Brain pericyte (primary cell): Measurements from ENCODE around the gene UTP18.
"Not testable (repeated sequence)": the region's sequence is repeated elsewhere in the genome, so short reads cannot be mapped to it uniquely, and the experiment has no call there.

ENCODE experiments used
- DNase-seq: peaks from one replicate; pipeline ENCODE4 v3.0.0-alpha.2; 2012; ENCODE audit warnings: low read depth, low spot score

The UTP18 gene

GRCh38 chr17:51260237-51261023 is at the start of gene UTP18:
TSS of gene UTP18 (plus strand) at chr17:51260546. CDS start at chr17:51260585, 39 bp downstream.
- DNase-seq = no peak

GRCh38 chr17:51214920-51215319 is 45.4 kb upstream of the UTP18 start:
- no peak for DNase-seq

DNA sequence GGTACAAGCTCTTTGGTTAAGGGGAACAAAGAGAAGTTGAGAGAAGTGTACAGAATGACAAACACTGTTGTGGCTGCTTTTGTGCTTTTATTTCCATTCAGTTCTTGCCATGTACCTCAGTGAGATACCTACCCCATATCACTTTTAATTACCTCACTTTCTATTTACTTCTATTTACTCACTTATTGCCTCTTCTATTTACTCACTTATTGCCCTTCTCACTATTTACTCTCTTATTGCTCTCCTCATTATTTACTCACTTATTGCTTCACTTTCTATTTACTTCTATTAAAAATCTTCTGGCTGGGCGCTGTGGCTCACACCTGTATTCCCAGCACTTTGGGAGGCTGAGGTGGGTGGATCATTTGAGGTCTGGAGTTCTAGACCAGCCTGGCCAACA is 42.4 kb upstream of the UTP18 start:
- no peak for DNase-seq

GRCh38 chr17:51221322-51221721 is 39.0 kb upstream of the UTP18 start:
- no peak for DNase-seq

- DNase-seq = no peak
Observed at GRCh38 chr17:51224402-51225262, 35.7 kb upstream of the UTP18 start.

GRCh38 chr17:51225523-51225922 is 34.8 kb upstream of the UTP18 start:
- not testable (repeated sequence) for DNase-seq

GRCh38 chr17:51228161-51228560 is 32.2 kb upstream of the UTP18 start:
- DNase-seq = no peak

- no peak for DNase-seq
Observed at GRCh38 chr17:51229889-51230288, 30.5 kb upstream of the UTP18 start.

DNA sequence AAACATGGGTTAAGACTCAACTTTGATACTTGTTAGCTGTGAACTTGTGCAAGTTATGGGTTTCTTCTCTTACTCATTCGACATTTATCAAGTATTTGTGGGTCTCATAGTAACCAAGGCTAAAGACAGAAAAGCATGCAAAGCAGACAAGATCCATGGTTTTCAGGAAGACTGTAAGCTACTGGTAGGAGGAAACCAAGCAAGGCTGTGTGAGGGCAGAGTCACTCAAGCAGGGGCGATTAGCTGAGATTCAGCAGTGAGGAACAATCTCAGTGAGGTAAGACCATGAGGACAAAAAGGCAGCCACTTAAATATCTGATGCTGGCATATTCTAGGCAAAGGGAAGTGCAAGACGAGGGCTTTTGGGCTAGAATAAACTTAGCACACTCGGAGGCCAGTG is 30.0 kb upstream of the UTP18 start:
- no peak for DNase-seq

GRCh38 chr17:51231999-51232398 is 28.3 kb upstream of the UTP18 start:
- DNase-seq = no peak

DNA sequence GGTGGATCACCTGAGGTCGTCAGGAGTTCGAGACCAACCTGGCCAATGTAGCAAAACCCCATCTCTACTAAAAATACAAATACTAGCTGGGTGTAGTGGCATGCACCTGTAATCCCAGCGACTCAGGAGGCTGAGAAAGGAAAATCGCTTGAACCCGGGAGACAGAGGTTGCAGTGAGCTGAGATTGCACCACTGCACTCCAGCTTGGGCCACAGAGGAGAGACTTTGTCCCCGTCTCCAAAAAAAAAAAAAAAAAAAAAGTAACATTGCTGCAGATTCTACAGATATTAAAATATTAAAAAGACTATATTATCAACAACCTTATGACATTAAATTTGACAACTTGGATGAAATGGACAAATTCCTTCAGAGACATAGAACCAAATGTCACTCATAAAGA is 26.2 kb upstream of the UTP18 start:
- no peak for DNase-seq

DNA sequence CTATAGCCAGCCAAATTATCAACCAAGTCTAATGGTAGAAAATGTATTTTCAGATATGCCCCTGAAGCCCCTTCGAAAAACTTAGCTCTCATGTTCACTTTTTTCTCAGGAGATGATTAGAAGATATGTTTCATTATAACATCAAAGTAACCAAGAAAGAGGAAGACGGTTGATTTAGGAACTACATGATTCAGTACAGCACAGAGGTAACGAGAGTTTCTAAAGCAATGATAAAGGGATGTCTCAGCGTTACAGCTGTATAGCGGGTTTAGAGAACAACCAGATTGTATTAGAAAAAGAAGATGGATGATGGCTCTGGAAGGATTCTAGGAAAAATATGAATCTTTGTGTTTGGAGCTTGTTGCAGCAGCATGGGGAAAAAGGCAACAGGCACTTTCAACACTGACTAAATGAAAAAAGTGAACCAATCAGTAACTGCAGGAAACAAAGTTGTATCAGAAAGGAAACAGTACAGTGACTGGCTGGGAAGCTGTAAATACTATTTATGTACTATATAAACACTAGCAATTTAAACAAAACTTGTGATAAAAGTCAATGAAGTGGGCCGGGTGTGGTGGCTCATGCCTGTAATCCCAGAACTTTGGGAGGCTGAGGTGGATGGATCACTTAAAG is 22.0 kb upstream of the UTP18 start:
- no peak for DNase-seq

DNA sequence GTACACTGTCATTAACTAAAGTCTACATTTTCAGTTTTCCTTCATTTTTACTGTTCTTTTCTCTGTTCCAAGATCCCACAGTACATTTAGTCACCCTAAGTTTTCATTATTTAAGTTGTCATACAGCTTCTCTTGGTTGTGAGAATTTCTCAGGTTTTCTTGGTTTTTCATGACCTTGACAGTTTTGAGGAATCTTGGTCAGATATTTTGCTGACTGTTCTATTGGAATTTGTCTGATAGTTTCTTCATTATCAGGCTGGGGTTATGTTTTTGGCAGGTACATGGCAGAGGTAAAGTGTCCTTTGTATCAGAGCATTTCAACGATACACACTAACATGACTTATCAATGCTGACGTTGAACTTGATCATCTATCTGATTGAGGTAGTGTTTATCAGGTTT is 20.1 kb upstream of the UTP18 start:
- no peak for DNase-seq

- DNase-seq = no peak
Observed at GRCh38 chr17:51244041-51244440, 16.3 kb upstream of the UTP18 start.

DNA sequence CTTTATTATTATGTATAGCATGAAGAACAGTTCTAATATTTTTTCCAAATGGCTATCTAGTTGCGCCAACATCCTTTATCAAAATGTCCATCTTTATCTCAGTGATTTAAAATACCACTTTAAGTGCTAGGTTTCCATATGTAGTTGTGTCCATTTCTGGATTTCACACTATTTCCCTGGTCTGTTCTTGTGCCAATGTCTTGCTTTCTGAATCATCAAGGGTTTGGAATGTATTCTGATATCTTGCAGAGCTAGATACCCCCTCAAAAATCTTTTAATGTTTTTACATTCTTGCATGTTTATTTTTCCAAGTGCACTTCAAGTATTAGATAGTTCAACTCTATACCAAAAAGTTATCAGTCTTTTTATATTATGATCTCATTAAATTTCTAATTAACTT is 14.8 kb upstream of the UTP18 start:
- DNase-seq = no peak

DNA sequence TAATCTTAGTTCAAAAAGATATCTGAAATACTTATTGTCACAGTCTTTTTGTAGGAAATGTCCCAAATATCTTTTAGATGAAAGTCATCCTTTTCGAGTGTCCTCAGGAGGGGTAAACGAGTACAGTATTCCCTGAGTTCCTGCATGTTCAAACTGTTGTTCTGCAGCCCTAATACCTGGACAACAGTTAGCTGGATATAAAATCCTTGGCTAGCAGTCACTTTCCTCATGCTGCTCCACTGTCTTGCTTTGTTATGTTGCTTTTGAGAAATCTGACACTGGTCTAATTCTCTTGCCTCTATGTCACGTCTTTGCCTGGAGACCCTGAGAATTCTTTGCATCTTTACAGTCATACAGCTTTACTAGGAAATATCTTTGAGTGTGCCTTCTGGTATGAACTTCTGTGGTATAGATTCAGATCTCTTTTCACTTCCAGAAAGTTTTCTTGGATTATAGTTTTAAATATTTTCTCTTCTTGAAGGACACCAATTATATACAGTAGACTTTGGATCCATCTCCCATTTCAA is 10.0 kb upstream of the UTP18 start:
- no peak for DNase-seq

- no peak for DNase-seq
Observed at GRCh38 chr17:51251010-51251409, 9.3 kb upstream of the UTP18 start.

DNA sequence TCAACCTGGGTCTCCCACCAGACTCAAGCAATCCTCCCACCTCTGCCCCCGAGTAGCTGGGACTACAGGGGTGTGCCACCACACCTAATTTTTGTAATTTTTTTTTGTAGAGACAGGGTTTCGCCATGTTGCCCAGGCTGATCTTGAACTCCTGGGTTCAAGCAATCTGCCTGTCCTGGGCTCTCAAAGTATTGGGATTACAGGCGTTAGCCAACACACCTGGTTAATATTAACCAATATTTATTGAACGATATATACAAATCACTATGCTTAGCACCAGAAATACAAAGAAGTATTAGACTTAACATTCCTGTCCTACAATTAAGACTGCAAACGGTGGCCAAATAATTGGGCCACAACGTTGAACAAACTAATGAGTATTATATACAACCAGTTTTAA is 4.7 kb upstream of the UTP18 start:
- no peak for DNase-seq

- no peak for DNase-seq
Observed at GRCh38 chr17:51256101-51256500, 4.2 kb upstream of the UTP18 start.

GRCh38 chr17:51257150-51258081 is 2.9 kb upstream of the UTP18 start:
- no peak for DNase-seq
